ENCODE results near the gene C2CD5. TPM values are rescaled to one million over a fixed set of nuclear protein-coding genes. Genes with fewer than 3 reads are reported as not detected.
"Not testable (repeated sequence)": the region's sequence is repeated elsewhere in the genome, so short reads cannot be mapped to it uniquely, and the experiment has no call there.

Gene C2CD5
- total RNA-seq, 1 experiment from 2014 or later: 14.4 TPM

GRCh38 chr12:22536971-22537544 lies 7.3 kb downstream of the C2CD5 start:
- no peak for DNase-seq (ENCODE audit: low spot score)

GRCh38 chr12:22536346-22536945 lies 7.9 kb downstream of the C2CD5 start:
- no peak for DNase-seq (ENCODE audit: low spot score)

- DNase-seq (ENCODE audit: low spot score): no peak
Observed at GRCh38 chr12:22535478-22535877, 8.9 kb downstream of the C2CD5 start.

GRCh38 chr12:22535038-22535437 lies 9.3 kb downstream of the C2CD5 start:
- DNase-seq (ENCODE audit: low spot score): no peak

- no peak for DNase-seq (ENCODE audit: low spot score)
Observed at GRCh38 chr12:22533155-22533554, 11.2 kb downstream of the C2CD5 start.

GRCh38 chr12:22532317-22532716 lies 12.0 kb downstream of the C2CD5 start:
- DNase-seq (ENCODE audit: low spot score): no peak

GRCh38 chr12:22531205-22531604 lies 13.1 kb downstream of the C2CD5 start:
- DNase-seq (ENCODE audit: low spot score): no peak

- DNase-seq (ENCODE audit: low spot score): peak; percentile 64
Observed at GRCh38 chr12:22529281-22530060, 14.9 kb downstream of the C2CD5 start.

- no peak for DNase-seq (ENCODE audit: low spot score)
Observed at GRCh38 chr12:22527999-22528398, 16.3 kb downstream of the C2CD5 start.

- no peak for DNase-seq (ENCODE audit: low spot score)
Observed at GRCh38 chr12:22526836-22527235, 17.5 kb downstream of the C2CD5 start.

- no peak for DNase-seq (ENCODE audit: low spot score)
Observed at GRCh38 chr12:22525426-22525825, 18.9 kb downstream of the C2CD5 start.

GRCh38 chr12:22518998-22519397 lies 25.3 kb downstream of the C2CD5 start:
- no peak for DNase-seq (ENCODE audit: low spot score)

GRCh38 chr12:22518060-22518719 lies 26.2 kb downstream of the C2CD5 start:
- peak; percentile 55 for DNase-seq (ENCODE audit: low spot score)

- no peak for DNase-seq (ENCODE audit: low spot score)
Observed at GRCh38 chr12:22514875-22515274, 29.5 kb downstream of the C2CD5 start.

- no peak for DNase-seq (ENCODE audit: low spot score)
Observed at GRCh38 chr12:22505826-22506225, 38.5 kb downstream of the C2CD5 start.

- no peak for DNase-seq (ENCODE audit: low spot score)
Observed at GRCh38 chr12:22500100-22500499, 44.2 kb downstream of the C2CD5 start.

GRCh38 chr12:22499445-22499844 lies 44.9 kb downstream of the C2CD5 start:
- DNase-seq (ENCODE audit: low spot score): no peak

- no peak for DNase-seq (ENCODE audit: low spot score)
Observed at GRCh38 chr12:22494319-22494718, 50.0 kb downstream of the C2CD5 start.

- no peak for DNase-seq (ENCODE audit: low spot score)
Observed at GRCh38 chr12:22491034-22491433, 53.3 kb downstream of the C2CD5 start.

- no peak for DNase-seq (ENCODE audit: low spot score)
Observed at GRCh38 chr12:22488478-22488877, 55.9 kb downstream of the C2CD5 start.

- DNase-seq (ENCODE audit: low spot score): not testable (repeated sequence)
Observed at GRCh38 chr12:22487683-22488082, 56.7 kb downstream of the C2CD5 start.

GRCh38 chr12:22481547-22482104 lies 62.7 kb downstream of the C2CD5 start:
- no peak for DNase-seq (ENCODE audit: low spot score)
